ENCODE data around the gene SMPDL3A.
A peak's percentile ranks its signal among the peaks of the same experiment; 100 is the strongest.
"Not testable (repeated sequence)": the region's sequence is repeated elsewhere in the genome, so short reads cannot be mapped to it uniquely, and the experiment has no call there.

SMPDL3A gene

GRCh38 chr6:122789182-122790027 lies at the start of gene SMPDL3A:
Gene SMPDL3A (plus strand): TSS chr6:122789258. CDS start chr6:122789347, 89 bp downstream.
- peak; percentile 19 for DNase-seq

GRCh38 chr6:122740091-122740490 lies 49.0 kb upstream of the SMPDL3A start:
- no peak for DNase-seq

- no peak for DNase-seq
These were observed 48.1 kb upstream of the SMPDL3A start for GRCh38 chr6:122740936-122741335.

- not testable (repeated sequence) for DNase-seq
These were observed 44.8 kb upstream of the SMPDL3A start for GRCh38 chr6:122744247-122744646.

- not testable (repeated sequence) for DNase-seq
These were observed 44.2 kb upstream of the SMPDL3A start for GRCh38 chr6:122744856-122745255.

- DNase-seq = no peak
These were observed 42.4 kb upstream of the SMPDL3A start for GRCh38 chr6:122746688-122747087.

GRCh38 chr6:122747573-122747972 lies 41.5 kb upstream of the SMPDL3A start:
- no peak for DNase-seq

- DNase-seq = not testable (repeated sequence)
These were observed 40.1 kb upstream of the SMPDL3A start for GRCh38 chr6:122748945-122749344.

GRCh38 chr6:122749451-122750050 lies 39.5 kb upstream of the SMPDL3A start:
- DNase-seq = no peak

- no peak for DNase-seq
These were observed 37.7 kb upstream of the SMPDL3A start for GRCh38 chr6:122751326-122751725.

- no peak for DNase-seq
These were observed 36.6 kb upstream of the SMPDL3A start for GRCh38 chr6:122752459-122752858.

GRCh38 chr6:122753000-122753687 lies 35.9 kb upstream of the SMPDL3A start:
- DNase-seq = no peak

- DNase-seq = no peak
These were observed 35.4 kb upstream of the SMPDL3A start for GRCh38 chr6:122753688-122754056.

- no peak for DNase-seq
These were observed 34.8 kb upstream of the SMPDL3A start for GRCh38 chr6:122754191-122754731.

- no peak for DNase-seq
These were observed 33.2 kb upstream of the SMPDL3A start for GRCh38 chr6:122755901-122756300.

- DNase-seq = no peak
These were observed 30.1 kb upstream of the SMPDL3A start for GRCh38 chr6:122758927-122759334.

GRCh38 chr6:122760330-122760729 lies 28.7 kb upstream of the SMPDL3A start:
- DNase-seq = no peak

- DNase-seq = no peak
These were observed 22.8 kb upstream of the SMPDL3A start for GRCh38 chr6:122766256-122766655.

GRCh38 chr6:122770835-122771601 lies 18.0 kb upstream of the SMPDL3A start:
- DNase-seq = no peak

GRCh38 chr6:122772724-122773415 lies 16.2 kb upstream of the SMPDL3A start:
- DNase-seq = no peak

GRCh38 chr6:122775975-122776374 lies 13.1 kb upstream of the SMPDL3A start:
- DNase-seq = no peak

GRCh38 chr6:122778302-122778701 lies 10.8 kb upstream of the SMPDL3A start:
- no peak for DNase-seq
